PFSK-1 (cell line): ENCODE data around the gene CACNB3.

ENCODE experiments used
- FOXP2 ChIP-seq: optimal IDR thresholded peaks from 2 replicates; pipeline ENCODE3; 2011; ENCODE audit warnings: borderline replicate concordance, control low read depth, inconsistent platforms; ENCODE audit not compliant: insufficient read depth; ENCODE audit errors: extremely low read length, extremely low read depth
- POLR2AphosphoS5 ChIP-seq: IDR thresholded peaks from 2 replicates; pipeline ENCODE4 v1.6.1; 2012; ENCODE audit warnings: low read depth, mild to moderate bottlenecking, control low read depth, low read length, moderate library complexity
- SIN3A ChIP-seq: IDR thresholded peaks from 2 replicates; pipeline ENCODE4 v1.6.1; 2012; ENCODE audit warnings: mild to moderate bottlenecking, low read length, moderate library complexity, borderline replicate concordance; ENCODE audit not compliant: insufficient read depth
- TAF1 ChIP-seq: IDR thresholded peaks from 2 replicates; pipeline ENCODE4 v1.6.1; 2012; ENCODE audit warnings: low read length, control low read depth, borderline replicate concordance; ENCODE audit not compliant: insufficient read depth
- TF ChIP-seq, protein P1 (sequence below), 2 experiments: IDR thresholded peaks; 2 replicates each; pipeline versions ENCODE4 v1.6.1 to v1.8.0; 2011 to 2012; ENCODE audit warnings: low read depth in 2 of 2, low read length in 2 of 2, control low read depth in 1 of 2, inconsistent platforms in 1 of 2, mild to moderate bottlenecking in 1 of 2, moderate library complexity in 1 of 2; ENCODE audit not compliant: insufficient read depth in 1 of 2

Gene CACNB3

DNA sequence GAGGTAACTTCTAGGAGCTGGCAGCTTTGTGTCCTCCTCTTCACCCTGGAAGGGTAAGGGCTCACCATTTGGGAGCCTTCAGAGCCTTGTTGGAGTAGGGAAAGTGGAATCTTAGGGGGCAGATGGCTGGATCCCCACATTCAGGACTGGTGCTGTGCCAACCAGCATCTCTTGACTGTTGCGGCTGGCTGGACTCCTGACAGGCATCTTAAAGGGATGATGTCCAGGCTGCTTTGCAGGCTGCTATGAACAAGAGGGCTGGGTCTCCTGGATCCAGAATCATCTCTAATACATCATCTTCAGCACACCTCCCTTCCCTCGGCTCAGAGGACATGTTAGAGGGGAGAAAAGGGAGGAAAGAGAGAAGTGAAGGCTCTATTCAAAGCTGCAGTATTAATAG, 4.4 kb downstream of the CACNB3 start:
- TF ChIP-seq FOXP2, result no peak
- no peak for TF ChIP-seq TAF1
- TF ChIP-seq SIN3A, result no peak
- no peak for TF ChIP-seq POLR2AphosphoS5
- TF ChIP-seq, protein P1, sequence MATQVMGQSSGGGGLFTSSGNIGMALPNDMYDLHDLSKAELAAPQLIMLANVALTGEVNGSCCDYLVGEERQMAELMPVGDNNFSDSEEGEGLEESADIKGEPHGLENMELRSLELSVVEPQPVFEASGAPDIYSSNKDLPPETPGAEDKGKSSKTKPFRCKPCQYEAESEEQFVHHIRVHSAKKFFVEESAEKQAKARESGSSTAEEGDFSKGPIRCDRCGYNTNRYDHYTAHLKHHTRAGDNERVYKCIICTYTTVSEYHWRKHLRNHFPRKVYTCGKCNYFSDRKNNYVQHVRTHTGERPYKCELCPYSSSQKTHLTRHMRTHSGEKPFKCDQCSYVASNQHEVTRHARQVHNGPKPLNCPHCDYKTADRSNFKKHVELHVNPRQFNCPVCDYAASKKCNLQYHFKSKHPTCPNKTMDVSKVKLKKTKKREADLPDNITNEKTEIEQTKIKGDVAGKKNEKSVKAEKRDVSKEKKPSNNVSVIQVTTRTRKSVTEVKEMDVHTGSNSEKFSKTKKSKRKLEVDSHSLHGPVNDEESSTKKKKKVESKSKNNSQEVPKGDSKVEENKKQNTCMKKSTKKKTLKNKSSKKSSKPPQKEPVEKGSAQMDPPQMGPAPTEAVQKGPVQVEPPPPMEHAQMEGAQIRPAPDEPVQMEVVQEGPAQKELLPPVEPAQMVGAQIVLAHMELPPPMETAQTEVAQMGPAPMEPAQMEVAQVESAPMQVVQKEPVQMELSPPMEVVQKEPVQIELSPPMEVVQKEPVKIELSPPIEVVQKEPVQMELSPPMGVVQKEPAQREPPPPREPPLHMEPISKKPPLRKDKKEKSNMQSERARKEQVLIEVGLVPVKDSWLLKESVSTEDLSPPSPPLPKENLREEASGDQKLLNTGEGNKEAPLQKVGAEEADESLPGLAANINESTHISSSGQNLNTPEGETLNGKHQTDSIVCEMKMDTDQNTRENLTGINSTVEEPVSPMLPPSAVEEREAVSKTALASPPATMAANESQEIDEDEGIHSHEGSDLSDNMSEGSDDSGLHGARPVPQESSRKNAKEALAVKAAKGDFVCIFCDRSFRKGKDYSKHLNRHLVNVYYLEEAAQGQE (IDR thresholded peaks at IDR 0.05; ENCODE audit: insufficient read depth in 1 of 2, low read depth in 2 of 2, low read length in 2 of 2), result no peak

DNA sequence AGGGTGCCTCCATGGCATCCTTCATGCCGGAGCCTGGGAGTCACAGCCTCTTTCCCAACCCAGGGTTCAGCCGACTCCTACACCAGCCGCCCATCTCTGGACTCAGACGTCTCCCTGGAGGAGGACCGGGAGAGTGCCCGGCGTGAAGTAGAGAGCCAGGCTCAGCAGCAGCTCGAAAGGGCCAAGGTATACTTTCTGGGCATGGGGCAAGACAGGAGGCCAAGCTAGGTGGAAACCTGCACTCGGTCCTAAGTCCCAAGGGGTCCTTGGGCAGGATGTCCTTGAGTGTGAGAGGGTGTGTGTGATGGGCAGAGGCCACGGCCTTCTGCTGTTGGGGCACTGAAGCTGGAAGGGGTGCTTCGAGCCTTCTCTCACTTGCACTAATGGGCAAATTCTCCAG, 5.0 kb downstream of the CACNB3 start:
- TF ChIP-seq, protein P1 (IDR thresholded peaks at IDR 0.05; ENCODE audit: insufficient read depth in 1 of 2, low read depth in 2 of 2, low read length in 2 of 2), result no peak
- TF ChIP-seq TAF1 (no peak), FOXP2 (no peak), SIN3A (no peak), POLR2AphosphoS5 (no peak)

DNA sequence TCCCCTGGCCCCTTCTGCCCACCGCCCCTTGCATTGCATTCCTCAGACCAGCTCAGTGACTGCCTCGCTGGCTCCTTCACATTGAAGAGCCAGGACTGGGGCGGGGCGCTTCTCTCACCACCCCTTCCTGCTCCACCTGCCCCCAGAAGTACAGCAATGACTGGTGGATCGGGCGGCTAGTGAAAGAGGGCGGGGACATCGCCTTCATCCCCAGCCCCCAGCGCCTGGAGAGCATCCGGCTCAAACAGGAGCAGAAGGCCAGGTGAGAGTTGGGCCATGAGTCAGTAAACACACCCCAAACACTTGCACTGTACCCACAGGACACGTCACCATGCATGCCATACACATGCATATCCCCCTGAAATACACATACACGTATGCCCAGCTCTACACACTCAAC, 5.8 kb downstream of the CACNB3 start:
- TF ChIP-seq, protein P1 (IDR thresholded peaks at IDR 0.05; ENCODE audit: insufficient read depth in 1 of 2, low read depth in 2 of 2, low read length in 2 of 2), result no peak
- TF ChIP-seq POLR2AphosphoS5, result no peak
- TF ChIP-seq SIN3A, result no peak
- no peak for TF ChIP-seq TAF1
- no peak for TF ChIP-seq FOXP2

DNA sequence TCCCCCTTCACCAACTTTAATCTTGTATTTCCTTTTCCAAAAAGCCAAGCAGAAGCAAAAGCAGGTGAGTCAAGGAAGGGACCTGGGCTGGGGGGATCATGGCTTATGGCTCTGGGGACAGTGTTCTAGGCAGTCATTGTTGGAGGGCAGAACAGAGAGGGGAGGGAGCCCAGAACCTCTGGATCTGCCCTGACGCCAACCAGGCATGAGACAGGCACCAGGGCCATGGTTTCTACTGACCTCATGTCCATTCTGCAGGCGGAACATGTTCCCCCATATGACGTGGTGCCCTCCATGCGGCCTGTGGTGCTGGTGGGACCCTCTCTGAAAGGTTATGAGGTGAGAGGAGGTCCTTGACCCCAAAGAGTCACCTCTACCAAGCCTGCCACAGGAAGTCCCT, 6.6 kb downstream of the CACNB3 start:
- TF ChIP-seq FOXP2 (no peak), SIN3A (no peak), TAF1 (no peak), POLR2AphosphoS5 (no peak)
- TF ChIP-seq, protein P1 (IDR thresholded peaks at IDR 0.05; ENCODE audit: insufficient read depth in 1 of 2, low read depth in 2 of 2, low read length in 2 of 2), result no peak

DNA sequence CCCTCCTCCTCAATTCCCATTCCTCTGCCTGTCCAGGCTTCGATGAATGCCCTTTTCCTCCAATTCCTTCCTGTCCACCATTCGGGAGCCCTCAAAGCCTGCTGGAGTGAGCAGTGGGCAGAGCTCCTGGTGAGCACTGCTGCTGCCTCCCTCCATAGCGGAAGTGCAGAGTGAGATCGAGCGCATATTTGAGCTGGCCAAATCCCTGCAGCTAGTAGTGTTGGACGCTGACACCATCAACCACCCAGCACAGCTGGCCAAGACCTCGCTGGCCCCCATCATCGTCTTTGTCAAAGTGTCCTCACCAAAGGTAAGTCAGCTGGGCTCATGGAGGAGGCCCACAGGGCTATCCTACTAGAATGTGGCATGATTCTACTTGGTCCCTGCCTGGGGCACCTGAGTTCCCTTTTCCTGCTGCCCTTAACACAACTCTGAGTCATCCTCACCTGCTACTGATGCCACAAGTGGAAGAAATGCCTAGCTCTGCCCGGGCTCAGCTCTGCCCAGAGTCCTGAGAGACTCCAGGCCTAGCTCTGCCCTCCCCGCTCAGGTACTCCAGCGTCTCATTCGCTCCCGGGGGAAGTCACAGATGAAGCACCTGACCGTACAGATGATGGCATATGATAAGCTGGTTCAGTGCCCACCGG, 8.0 kb downstream of the CACNB3 start:
- TF ChIP-seq, protein P1 (IDR thresholded peaks at IDR 0.05; ENCODE audit: insufficient read depth in 1 of 2, low read depth in 2 of 2, low read length in 2 of 2), result no peak
- no peak for TF ChIP-seq FOXP2
- no peak for TF ChIP-seq SIN3A
- TF ChIP-seq POLR2AphosphoS5, result no peak
- no peak for TF ChIP-seq TAF1
